Uterus (tissue), 2 donors: ENCODE data around the gene RHBDL2.

Experiments used
- POLR2A ChIP-seq, 2 donors: fragments of 450-650 bp; IDR thresholded peaks; one replicate each; pipeline ENCODE4 v1.6.1; 2016; ENCODE audit warnings: antibody characterized with exemption in 2 of 2, mild to moderate bottlenecking in 1 of 2, moderate library complexity in 1 of 2
- TF ChIP-seq, protein P1 (sequence below), 4 experiments: fragments of 200-600 bp in 2 of 4; fragments of 450-650 bp in 2 of 4; sonication (generic) in 2 of 4; IDR thresholded peaks; one replicate each; pipeline ENCODE4 v1.5.1; 2016 to 2019; ENCODE audit warnings: antibody characterized with exemption in 4 of 4, mild to moderate bottlenecking in 2 of 4, moderate library complexity in 1 of 4

DNA sequence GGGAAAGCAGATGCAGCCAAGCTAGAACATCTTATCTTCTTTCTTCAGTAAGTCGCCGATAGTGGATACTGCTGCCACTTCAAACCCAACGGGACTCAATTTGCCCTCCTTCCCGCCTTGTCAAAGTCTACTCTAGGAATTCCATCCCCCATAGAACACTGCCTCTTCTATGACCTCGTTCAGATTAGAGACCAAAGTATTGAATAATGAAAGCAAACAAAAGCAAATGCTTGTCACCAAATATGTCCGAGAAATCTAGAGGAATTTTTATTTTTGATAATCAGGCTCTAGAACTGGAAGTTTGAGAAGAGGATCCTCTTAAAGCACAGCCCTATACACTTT lies 81.2 kb downstream of the RHBDL2 start:
- TF ChIP-seq, protein P1, sequence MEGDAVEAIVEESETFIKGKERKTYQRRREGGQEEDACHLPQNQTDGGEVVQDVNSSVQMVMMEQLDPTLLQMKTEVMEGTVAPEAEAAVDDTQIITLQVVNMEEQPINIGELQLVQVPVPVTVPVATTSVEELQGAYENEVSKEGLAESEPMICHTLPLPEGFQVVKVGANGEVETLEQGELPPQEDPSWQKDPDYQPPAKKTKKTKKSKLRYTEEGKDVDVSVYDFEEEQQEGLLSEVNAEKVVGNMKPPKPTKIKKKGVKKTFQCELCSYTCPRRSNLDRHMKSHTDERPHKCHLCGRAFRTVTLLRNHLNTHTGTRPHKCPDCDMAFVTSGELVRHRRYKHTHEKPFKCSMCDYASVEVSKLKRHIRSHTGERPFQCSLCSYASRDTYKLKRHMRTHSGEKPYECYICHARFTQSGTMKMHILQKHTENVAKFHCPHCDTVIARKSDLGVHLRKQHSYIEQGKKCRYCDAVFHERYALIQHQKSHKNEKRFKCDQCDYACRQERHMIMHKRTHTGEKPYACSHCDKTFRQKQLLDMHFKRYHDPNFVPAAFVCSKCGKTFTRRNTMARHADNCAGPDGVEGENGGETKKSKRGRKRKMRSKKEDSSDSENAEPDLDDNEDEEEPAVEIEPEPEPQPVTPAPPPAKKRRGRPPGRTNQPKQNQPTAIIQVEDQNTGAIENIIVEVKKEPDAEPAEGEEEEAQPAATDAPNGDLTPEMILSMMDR (IDR thresholded peaks at IDR 0.05), result no peak
- TF ChIP-seq POLR2A (IDR thresholded peaks at IDR 0.05), result no peak
